Endodermal cell (in vitro differentiated cells): ENCODE results near the gene CLSTN3. TPM values are rescaled to one million over a fixed set of nuclear protein-coding genes. Genes with fewer than 3 reads are reported as not detected.

Experiments used
- DNase-seq: peaks from one replicate; pipeline ENCODE4 v3.0.0-alpha.2; 2017
- H3K27ac ChIP-seq: 2 replicates; pipeline ENCODE4 v1.5.1; 2013; ENCODE audit warnings: mild to moderate bottlenecking, low read depth, low read length, moderate library complexity
- H3K27me3 ChIP-seq: 2 replicates; pipeline ENCODE4 v1.6.1; 2013; ENCODE audit warnings: mild to moderate bottlenecking, low read length, moderate library complexity; ENCODE audit not compliant: insufficient read depth, control insufficient read depth, poor library complexity, severe bottlenecking
- H3K36me3 ChIP-seq: 2 replicates; pipeline ENCODE4 v1.7.0; 2013; ENCODE audit warnings: mild to moderate bottlenecking, low read length, moderate library complexity; ENCODE audit not compliant: control insufficient read depth, insufficient read depth
- H3K4me1 ChIP-seq: one replicate; pipeline ENCODE4 v1.7.0; 2013; ENCODE audit warnings: low read length; ENCODE audit not compliant: control insufficient read depth, insufficient read depth
- H3K4me3 ChIP-seq: 2 replicates; pipeline ENCODE4 v1.5.1; 2013; ENCODE audit warnings: mild to moderate bottlenecking, low read length, moderate library complexity
- H3K9ac ChIP-seq: 2 replicates; pipeline ENCODE4 v1.6.1; 2013; ENCODE audit warnings: mild to moderate bottlenecking, low read length, moderate library complexity; ENCODE audit not compliant: poor library complexity, severe bottlenecking; ENCODE audit errors: extremely low read depth
- H3K9me3 ChIP-seq: 2 replicates; pipeline ENCODE4 v1.6.1; 2013; ENCODE audit warnings: mild to moderate bottlenecking, low read length, moderate library complexity; ENCODE audit not compliant: control insufficient read depth
- H3K27ac Mint-ChIP-seq: 2 replicates; pipeline ENCODE4 v1.8.0; 2020; ENCODE audit warnings: mixed read lengths
- H3K27me3 Mint-ChIP-seq: 2 replicates; pipeline ENCODE4 v1.8.0; 2021; ENCODE audit warnings: mild to moderate bottlenecking, mixed read lengths; ENCODE audit not compliant: insufficient read depth
- H3K36me3 Mint-ChIP-seq: 2 replicates; pipeline ENCODE4 v1.8.0; 2020; ENCODE audit warnings: low read depth, mixed read lengths
- H3K4me1 Mint-ChIP-seq: 2 replicates; pipeline ENCODE4 v1.8.0; 2020; ENCODE audit warnings: mixed read lengths
- H3K4me3 Mint-ChIP-seq: 2 replicates; pipeline ENCODE4 v1.8.0; 2020; ENCODE audit warnings: mild to moderate bottlenecking, moderate library complexity, mixed read lengths
- H3K9me3 Mint-ChIP-seq: 2 replicates; pipeline ENCODE4 v1.8.0; 2020; ENCODE audit warnings: mild to moderate bottlenecking, mixed read lengths
- WGBS, 2 experiments: methylation state at CpG; one replicate each; pipeline versions ENCODE4 v1.1.5 to v1.1.7; 2013; ENCODE audit warnings: missing lambda C conversion rate in 2 of 2, mixed read lengths in 1 of 2; ENCODE audit not compliant: insufficient coverage in 1 of 2, insufficient read length in 1 of 2; 5-methylcytosine and 5-hydroxymethylcytosine counted together
- total RNA-seq, 2 donors: library from RNA; stranded (reverse); fragmentation: NEBNext Ultra II Directional in 1 of 2; extraction: Animal tissue kit (Norgen Biotek cat#: 25700) in 1 of 2; gene quantifications; 2 replicates in 1 of 2; 3 replicates in 1 of 2; pipeline ENCODE4 v1.2.1, GENCODE V29; 2021
- TF ChIP-seq, protein P1 (sequence below): fragments of 200-600 bp; sonication (generic); conservative IDR thresholded peaks from 2 replicates; pipeline ENCODE4 v1.5.0; 2021; ENCODE audit warnings: antibody characterized with exemption, mild to moderate bottlenecking

CLSTN3 gene
- total RNA-seq, 2 donors from 2014 or later = 69.7 to 135 TPM

DNA sequence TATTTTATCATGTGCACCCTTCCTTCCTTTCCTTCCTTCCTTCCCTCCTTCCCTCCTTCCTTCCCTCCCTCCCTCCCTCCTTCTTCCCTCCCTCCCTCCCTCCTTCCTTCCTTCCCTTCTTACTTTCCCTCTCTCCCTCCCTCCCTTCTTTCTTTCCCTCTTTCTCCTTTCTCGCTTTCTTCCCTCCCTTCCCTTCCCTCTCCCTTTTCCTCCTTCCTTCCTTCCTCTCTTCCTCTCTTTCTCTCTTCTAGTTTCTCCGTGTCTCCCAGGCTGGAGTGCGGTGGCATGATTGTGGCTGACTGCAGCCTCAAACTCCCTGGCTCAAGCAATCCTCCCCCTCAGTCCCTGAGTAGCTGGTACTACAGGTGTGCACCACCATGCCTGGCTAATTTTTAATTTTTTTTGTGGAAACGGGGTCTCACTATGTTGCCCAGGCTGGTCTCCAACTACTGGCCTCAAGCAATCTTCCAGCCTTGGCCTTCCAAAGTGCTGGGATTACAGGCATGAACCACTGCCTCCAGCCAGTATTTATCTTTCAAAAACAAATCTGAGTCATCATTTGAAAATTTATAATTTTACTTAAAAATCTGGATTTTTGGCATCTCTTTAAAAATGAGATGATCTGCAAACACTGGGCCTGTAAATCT lies 29.0 kb upstream of the CLSTN3 start:
- Histone ChIP-seq H3K9me3 (peaks cover 8% of the 10 kb centered on the region), H3K9ac (no peak overlapping the region), H3K4me1 (no peaks in the 10 kb centered on the region), H3K27ac (no peak overlapping the region), H3K4me3 (no peak overlapping the region), H3K27me3 (no peaks in the 10 kb centered on the region), H3K36me3 (no peaks in the 10 kb centered on the region)
- Mint-ChIP-seq H3K9me3 (peaks cover 8% of the 10 kb centered on the region), H3K36me3 (peaks cover 43% of the 10 kb centered on the region), H3K4me1 (no peaks in the 10 kb centered on the region), H3K27me3 (peaks cover 1% of the 10 kb centered on the region), H3K27ac (no peak overlapping the region), H3K4me3 (no peak overlapping the region)
- WGBS, 2 experiments = 92 to 93% methylated on average over 2 to 4 of the region's 4 CpGs
- TF ChIP-seq, protein P1, sequence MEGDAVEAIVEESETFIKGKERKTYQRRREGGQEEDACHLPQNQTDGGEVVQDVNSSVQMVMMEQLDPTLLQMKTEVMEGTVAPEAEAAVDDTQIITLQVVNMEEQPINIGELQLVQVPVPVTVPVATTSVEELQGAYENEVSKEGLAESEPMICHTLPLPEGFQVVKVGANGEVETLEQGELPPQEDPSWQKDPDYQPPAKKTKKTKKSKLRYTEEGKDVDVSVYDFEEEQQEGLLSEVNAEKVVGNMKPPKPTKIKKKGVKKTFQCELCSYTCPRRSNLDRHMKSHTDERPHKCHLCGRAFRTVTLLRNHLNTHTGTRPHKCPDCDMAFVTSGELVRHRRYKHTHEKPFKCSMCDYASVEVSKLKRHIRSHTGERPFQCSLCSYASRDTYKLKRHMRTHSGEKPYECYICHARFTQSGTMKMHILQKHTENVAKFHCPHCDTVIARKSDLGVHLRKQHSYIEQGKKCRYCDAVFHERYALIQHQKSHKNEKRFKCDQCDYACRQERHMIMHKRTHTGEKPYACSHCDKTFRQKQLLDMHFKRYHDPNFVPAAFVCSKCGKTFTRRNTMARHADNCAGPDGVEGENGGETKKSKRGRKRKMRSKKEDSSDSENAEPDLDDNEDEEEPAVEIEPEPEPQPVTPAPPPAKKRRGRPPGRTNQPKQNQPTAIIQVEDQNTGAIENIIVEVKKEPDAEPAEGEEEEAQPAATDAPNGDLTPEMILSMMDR = no peak
- DNase-seq = no peak

GRCh38 chr12:7101694-7102131 lies 28.5 kb upstream of the CLSTN3 start:
- peaks cover 48% of the 10 kb centered on the region for H3K36me3 Mint-ChIP-seq
- Histone ChIP-seq H3K4me1 (no peaks in the 10 kb centered on the region), H3K27ac (no peak overlapping the region), H3K9ac (no peak overlapping the region), H3K36me3 (no peaks in the 10 kb centered on the region), H3K27me3 (no peaks in the 10 kb centered on the region), H3K9me3 (peaks cover 12% of the 10 kb centered on the region), H3K4me3 (no peak overlapping the region)
- no peak for DNase-seq
- no peak overlapping the region for H3K27ac Mint-ChIP-seq
- H3K9me3 Mint-ChIP-seq = peaks cover 12% of the 10 kb centered on the region
- H3K4me1 Mint-ChIP-seq = no peaks in the 10 kb centered on the region
- TF ChIP-seq, protein P1 = peak; percentile 22
- WGBS, 2 experiments = 87 to 91% methylated on average over 4 to 10 of the region's 10 CpGs
- H3K27me3 Mint-ChIP-seq = peaks cover 2% of the 10 kb centered on the region
- H3K4me3 Mint-ChIP-seq = no peak overlapping the region

DNA sequence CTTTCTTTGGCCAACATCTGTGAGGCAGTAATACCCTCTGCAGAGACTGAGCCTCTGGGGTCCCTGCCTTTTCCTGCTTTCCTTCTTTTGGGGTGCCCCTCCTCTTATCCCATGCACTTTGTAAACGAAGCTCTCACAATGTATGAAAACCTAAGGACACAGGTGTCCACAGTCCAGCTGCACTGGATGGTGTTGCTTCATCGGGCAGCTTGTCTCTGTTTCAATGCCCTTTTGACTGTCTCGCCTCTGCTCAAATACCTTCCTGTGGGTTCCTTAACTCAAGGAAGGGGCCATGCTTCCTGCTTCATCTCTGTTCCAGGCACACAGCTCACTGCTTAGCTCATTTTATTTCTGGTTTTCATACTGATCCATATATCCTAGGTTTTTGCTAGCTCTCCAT lies 27.6 kb upstream of the CLSTN3 start:
- Histone ChIP-seq H3K4me3 (no peak overlapping the region), H3K27me3 (no peaks in the 10 kb centered on the region), H3K9me3 (peaks cover 12% of the 10 kb centered on the region), H3K27ac (no peak overlapping the region), H3K36me3 (no peaks in the 10 kb centered on the region), H3K9ac (no peak overlapping the region), H3K4me1 (no peaks in the 10 kb centered on the region)
- peaks cover 15% of the 10 kb centered on the region for H3K9me3 Mint-ChIP-seq
- H3K27me3 Mint-ChIP-seq = peaks cover 2% of the 10 kb centered on the region
- peaks cover 45% of the 10 kb centered on the region for H3K36me3 Mint-ChIP-seq
- TF ChIP-seq, protein P1 = no peak
- H3K27ac Mint-ChIP-seq = no peak overlapping the region
- no peak for DNase-seq
- H3K4me3 Mint-ChIP-seq = no peak overlapping the region
- WGBS, 2 experiments = 83 to 94% methylated on average over 3 of the region's 3 CpGs
- H3K4me1 Mint-ChIP-seq = peaks cover under 1% of the 10 kb centered on the region
